Colonic mucosa (tissue), 4 donors: ENCODE results near the gene GPS1. TPM values are rescaled to one million over a fixed set of nuclear protein-coding genes. Genes with fewer than 3 reads are reported as not detected.

Experiments used
- DNase-seq: peaks from one replicate; pipeline ENCODE4 v3.0.0-alpha.2; 2020
- H3K27ac ChIP-seq: fragments of 200-600 bp; one replicate; pipeline ENCODE4 v1.8.0; 2021
- H3K27me3 ChIP-seq: fragments of 200-600 bp; one replicate; pipeline ENCODE4 v1.8.0; 2021
- H3K36me3 ChIP-seq: fragments of 200-600 bp; one replicate; pipeline ENCODE4 v1.8.0; 2021
- H3K4me1 ChIP-seq: fragments of 200-600 bp; one replicate; pipeline ENCODE4 v1.8.0; 2021; ENCODE audit warnings: mild to moderate bottlenecking
- H3K4me3 ChIP-seq: fragments of 200-600 bp; one replicate; pipeline ENCODE4 v1.8.0; 2021
- H3K9ac ChIP-seq, 2 donors: one replicate each; pipeline ENCODE4 v1.7.0; 2013; ENCODE audit warnings: control low read depth in 2 of 2, low read depth in 2 of 2, low read length in 2 of 2
- H3K9me3 ChIP-seq: fragments of 200-600 bp; one replicate; pipeline ENCODE4 v1.8.0; 2021
- intact Hi-C: fragments of 100-400 bp; cut with DNase I; formaldehyde crosslinking; loops from one replicate; pipeline ENCODE4 v1.14.1; 2022
- total RNA-seq, 2 donors: library from RNA; stranded (reverse); fragmentation: NEBNext Ultra II Directional in 1 of 2; extraction: Animal tissue kit (Norgen Biotek cat#: 25700) in 1 of 2; gene quantifications; one replicate each; pipeline ENCODE4 v1.2.1, GENCODE V29; 2021
- TF ChIP-seq, protein P1 (sequence below): fragments of 200-600 bp; IDR thresholded peaks from one replicate; pipeline ENCODE4 v1.8.0; 2022; ENCODE audit warnings: antibody characterized with exemption, mild to moderate bottlenecking
- donor health status: healthy.
- donor health status: DM: no; HTN: no; CAD: no.
- donor health status: DM: no; HTN: no; CAD: no.

Gene GPS1
- total RNA-seq, 2 donors from 2014 or later: 70.8 to 129 TPM

DNA sequence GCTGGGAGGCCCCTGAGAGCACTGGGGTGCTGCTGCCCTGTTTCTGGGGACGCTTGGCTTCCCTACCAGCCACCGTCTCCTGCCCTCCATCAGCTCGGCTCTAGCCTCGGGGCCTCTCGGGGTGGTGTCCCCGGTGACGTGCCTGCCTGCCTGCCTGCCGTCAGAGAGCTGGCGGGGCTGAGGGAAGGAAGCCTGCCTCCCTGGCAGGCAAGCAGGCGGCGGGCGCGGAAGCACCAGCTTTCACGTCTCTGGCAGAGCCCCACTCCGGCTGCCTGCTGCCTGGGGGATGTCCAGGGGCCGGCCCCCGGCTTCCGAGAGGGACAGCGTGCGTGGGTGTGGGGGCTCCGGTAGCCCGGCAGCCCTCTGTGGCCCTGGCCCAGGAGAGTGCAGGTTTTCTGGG lies 38.4 kb upstream of the GPS1 start:
- no peaks in the 10 kb centered on the region for H3K9me3 ChIP-seq
- no peak for DNase-seq
- no peaks in the 10 kb centered on the region for H3K36me3 ChIP-seq
- no peaks in the 10 kb centered on the region for H3K4me1 ChIP-seq
- intact Hi-C loops: no loop called here
- H3K9ac ChIP-seq: no peak overlapping the region
- no peak overlapping the region for H3K27ac ChIP-seq
- no peaks in the 10 kb centered on the region for H3K27me3 ChIP-seq
- H3K4me3 ChIP-seq: no peak overlapping the region
- TF ChIP-seq, protein P1, sequence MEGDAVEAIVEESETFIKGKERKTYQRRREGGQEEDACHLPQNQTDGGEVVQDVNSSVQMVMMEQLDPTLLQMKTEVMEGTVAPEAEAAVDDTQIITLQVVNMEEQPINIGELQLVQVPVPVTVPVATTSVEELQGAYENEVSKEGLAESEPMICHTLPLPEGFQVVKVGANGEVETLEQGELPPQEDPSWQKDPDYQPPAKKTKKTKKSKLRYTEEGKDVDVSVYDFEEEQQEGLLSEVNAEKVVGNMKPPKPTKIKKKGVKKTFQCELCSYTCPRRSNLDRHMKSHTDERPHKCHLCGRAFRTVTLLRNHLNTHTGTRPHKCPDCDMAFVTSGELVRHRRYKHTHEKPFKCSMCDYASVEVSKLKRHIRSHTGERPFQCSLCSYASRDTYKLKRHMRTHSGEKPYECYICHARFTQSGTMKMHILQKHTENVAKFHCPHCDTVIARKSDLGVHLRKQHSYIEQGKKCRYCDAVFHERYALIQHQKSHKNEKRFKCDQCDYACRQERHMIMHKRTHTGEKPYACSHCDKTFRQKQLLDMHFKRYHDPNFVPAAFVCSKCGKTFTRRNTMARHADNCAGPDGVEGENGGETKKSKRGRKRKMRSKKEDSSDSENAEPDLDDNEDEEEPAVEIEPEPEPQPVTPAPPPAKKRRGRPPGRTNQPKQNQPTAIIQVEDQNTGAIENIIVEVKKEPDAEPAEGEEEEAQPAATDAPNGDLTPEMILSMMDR: no peak

DNA sequence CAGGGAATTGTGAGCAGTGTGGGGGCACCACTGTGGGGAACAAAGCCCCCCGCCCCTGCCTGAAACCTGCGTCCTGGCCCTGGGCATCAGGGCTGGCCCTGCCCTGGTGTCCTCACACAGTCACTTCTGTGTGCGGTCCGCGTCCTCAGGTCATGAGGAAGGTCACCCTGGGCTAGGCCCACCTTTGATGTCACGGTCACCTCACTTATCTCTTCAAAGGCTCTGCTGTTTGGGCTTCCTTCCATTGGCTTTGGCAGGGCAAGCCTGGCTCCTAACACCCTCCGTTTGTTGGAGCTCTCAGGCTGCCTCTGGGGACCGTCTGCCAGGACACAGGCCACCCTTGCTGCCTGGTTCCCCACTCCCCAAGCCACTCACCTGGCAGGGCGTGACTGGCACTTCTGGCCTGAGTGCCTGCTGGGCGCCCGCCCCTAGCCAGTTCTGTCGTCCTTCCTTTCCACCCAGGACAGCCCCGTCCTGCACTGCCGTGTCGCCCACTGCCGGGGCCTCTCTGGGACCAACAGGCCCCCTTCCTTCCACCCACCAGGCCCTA lies 37.9 kb upstream of the GPS1 start:
- Histone ChIP-seq H3K27me3 (no peaks in the 10 kb centered on the region), H3K36me3 (no peaks in the 10 kb centered on the region), H3K9ac (no peak overlapping the region), H3K9me3 (no peaks in the 10 kb centered on the region), H3K27ac (no peak overlapping the region), H3K4me3 (no peak overlapping the region), H3K4me1 (no peaks in the 10 kb centered on the region)
- intact Hi-C loops: no loop called here
- DNase-seq: no peak
- TF ChIP-seq, protein P1: no peak

DNA sequence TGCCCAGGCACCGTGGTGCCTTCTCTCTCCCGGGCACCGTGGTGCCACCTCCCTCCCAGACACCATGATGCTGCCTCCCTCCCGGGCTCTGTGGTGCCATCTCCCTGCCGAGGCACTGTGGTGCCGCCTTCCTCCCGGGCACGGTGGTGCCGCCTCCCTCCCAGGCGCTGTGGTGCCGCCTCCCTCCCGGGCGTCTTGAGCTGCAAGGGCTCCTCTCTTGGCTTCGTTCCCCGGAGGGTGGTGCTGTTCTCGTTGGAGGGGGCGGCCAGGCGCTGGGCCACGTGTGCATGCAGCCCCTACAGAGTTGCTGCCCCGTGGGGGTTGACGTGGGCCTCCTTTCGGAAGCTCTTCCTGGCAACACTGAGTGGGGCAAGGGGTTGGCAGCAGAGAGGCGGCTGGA lies 37.3 kb upstream of the GPS1 start:
- Histone ChIP-seq H3K4me1 (no peaks in the 10 kb centered on the region), H3K27me3 (no peaks in the 10 kb centered on the region), H3K9me3 (no peaks in the 10 kb centered on the region), H3K36me3 (no peaks in the 10 kb centered on the region), H3K27ac (no peak overlapping the region), H3K9ac (no peak overlapping the region), H3K4me3 (no peak overlapping the region)
- no peak for DNase-seq
- TF ChIP-seq, protein P1: no peak
- intact Hi-C loops: no loop called here

DNA sequence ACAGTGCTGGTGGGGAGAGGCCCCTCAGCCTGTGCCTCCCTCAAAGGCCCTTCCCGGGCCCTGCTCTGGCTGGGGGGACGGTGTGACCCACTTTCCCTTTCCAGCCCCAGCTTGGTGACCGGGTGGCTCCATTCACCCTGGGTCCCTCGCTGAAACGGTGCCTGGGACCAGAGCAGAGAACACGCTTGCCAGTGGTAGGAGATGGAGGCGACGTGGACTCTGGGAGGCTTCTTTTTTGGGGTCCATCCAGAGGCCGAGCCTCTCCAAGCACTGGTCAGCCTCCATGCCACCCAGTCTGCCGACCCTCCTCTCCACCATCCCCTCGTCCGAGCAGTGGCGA lies 36.8 kb upstream of the GPS1 start:
- H3K27ac ChIP-seq: no peak overlapping the region
- no peaks in the 10 kb centered on the region for H3K36me3 ChIP-seq
- TF ChIP-seq, protein P1: no peak
- intact Hi-C loops: no loop called here
- no peak overlapping the region for H3K4me3 ChIP-seq
- DNase-seq: no peak
- no peak overlapping the region for H3K9ac ChIP-seq
- H3K9me3 ChIP-seq: no peaks in the 10 kb centered on the region
- no peaks in the 10 kb centered on the region for H3K27me3 ChIP-seq
- H3K4me1 ChIP-seq: no peaks in the 10 kb centered on the region

DNA sequence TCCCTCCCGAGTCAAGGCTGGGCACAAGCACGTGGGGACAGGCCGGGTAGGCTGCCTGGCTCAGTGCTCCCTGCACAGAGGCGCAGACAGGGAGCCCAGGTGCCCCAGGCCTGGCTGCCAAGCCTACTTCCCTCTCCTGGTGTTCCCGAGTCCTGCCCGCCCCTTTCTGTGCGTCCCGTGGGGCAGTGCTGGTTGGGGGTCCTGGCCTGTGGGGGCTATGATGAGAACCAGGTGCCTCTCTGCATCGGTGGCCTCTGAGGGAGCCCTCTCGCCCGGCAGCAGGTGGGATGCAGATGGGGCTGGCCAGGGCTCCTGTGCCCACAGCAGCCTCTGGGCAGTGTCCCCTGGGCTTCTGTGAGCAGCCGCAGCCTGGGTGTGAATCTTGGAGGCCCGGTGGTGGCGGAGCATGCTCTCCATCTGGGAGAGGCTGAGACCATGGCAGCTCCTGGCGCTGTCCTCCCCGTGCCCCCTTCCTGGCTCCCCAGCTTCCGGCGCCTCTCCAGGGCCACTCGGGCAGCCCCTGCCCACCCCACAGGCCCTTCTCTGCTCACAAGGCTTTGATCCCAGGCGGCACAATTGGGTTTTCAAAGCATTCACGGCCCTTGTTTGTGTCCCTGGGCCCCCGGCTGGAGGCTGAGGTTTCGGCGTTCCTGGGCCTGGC lies 36.3 kb upstream of the GPS1 start:
- intact Hi-C loops: no loop called here
- DNase-seq: no peak
- Histone ChIP-seq H3K36me3 (no peaks in the 10 kb centered on the region), H3K4me3 (no peak overlapping the region), H3K27me3 (no peaks in the 10 kb centered on the region), H3K9ac (no peak overlapping the region), H3K9me3 (no peaks in the 10 kb centered on the region), H3K27ac (no peak overlapping the region), H3K4me1 (no peaks in the 10 kb centered on the region)
- TF ChIP-seq, protein P1: no peak
